Smooth muscle cell (in vitro differentiated cells): ENCODE measurements around the gene ZPBP2. TPM values are rescaled to one million over a fixed set of nuclear protein-coding genes. Genes with fewer than 3 reads are reported as not detected.
"Not testable (repeated sequence)": the region's sequence is repeated elsewhere in the genome, so short reads cannot be mapped to it uniquely, and the experiment has no call there.

Experiments
- DNase-seq: peaks from one replicate; lab custom pipeline; 2025; ENCODE audit not compliant: unreplicated experiment; lab: John Stamatoyannopoulos, UW
- H2AFZ ChIP-seq: fragments of 200-600 bp; sonication (generic); 2 replicates; pipeline ENCODE4 v1.6.0; 2016; ENCODE audit warnings: antibody characterized with exemption, low read depth, mild to moderate bottlenecking
- H3F3A ChIP-seq: fragments of 200-600 bp; sonication (generic); 2 replicates; pipeline ENCODE4 v1.6.0; 2017; ENCODE audit warnings: antibody characterized with exemption, low read depth
- H3K27ac ChIP-seq: fragments of 200-600 bp; sonication (generic); 2 replicates; pipeline ENCODE4 v1.5.1; 2016; ENCODE audit warnings: low read depth, mild to moderate bottlenecking
- H3K27me3 ChIP-seq: fragments of 200-600 bp; sonication (generic); 2 replicates; pipeline ENCODE4 v1.6.1; 2016; ENCODE audit warnings: low read depth, mild to moderate bottlenecking
- H3K36me3 ChIP-seq: fragments of 200-600 bp; sonication (generic); 2 replicates; pipeline ENCODE4 v1.5.1; 2016; ENCODE audit warnings: low read depth
- H3K4me1 ChIP-seq: fragments of 200-600 bp; sonication (generic); 2 replicates; pipeline ENCODE4 v1.5.1; 2016; ENCODE audit warnings: low read depth
- H3K4me2 ChIP-seq: fragments of 200-600 bp; sonication (generic); 2 replicates; pipeline ENCODE4 v1.6.0; 2016; ENCODE audit warnings: mild to moderate bottlenecking
- H3K4me3 ChIP-seq: fragments of 200-600 bp; sonication (generic); 2 replicates; pipeline ENCODE4 v1.5.1; 2016; ENCODE audit warnings: mild to moderate bottlenecking
- H3K79me2 ChIP-seq: fragments of 200-600 bp; sonication (generic); 2 replicates; pipeline ENCODE4 v1.6.0; 2016; ENCODE audit warnings: low read depth, mild to moderate bottlenecking
- H3K9ac ChIP-seq: fragments of 200-600 bp; sonication (generic); 2 replicates; pipeline ENCODE4 v1.6.0; 2016; ENCODE audit warnings: low read depth
- H3K9me3 ChIP-seq: fragments of 200-600 bp; sonication (generic); replicated peaks from 2 replicates; pipeline ENCODE4 v1.5.1; 2016; ENCODE audit warnings: low read depth
- H4K20me1 ChIP-seq: fragments of 200-600 bp; sonication (generic); 2 replicates; pipeline ENCODE4 v1.6.0; 2016; ENCODE audit warnings: low read depth
- CTCF ChIP-seq: fragments of 200-600 bp; sonication (generic); IDR thresholded peaks from 2 replicates; pipeline ENCODE4 v1.5.1; 2017; ENCODE audit warnings: borderline replicate concordance, mild to moderate bottlenecking, antibody characterized with exemption; ENCODE audit not compliant: insufficient read depth, poor library complexity, severe bottlenecking
- whole genome bisulfite sequencing: methylation state at CpG from one replicate; pipeline ENCODE4 v1.1.7; 2016; ENCODE audit warnings: low lambda C conversion rate; 5-methylcytosine and 5-hydroxymethylcytosine counted together
- polyA plus RNA-seq: library from polyadenylated mRNA; unstranded; fragments of >200 nt; fragmentation: Nextera tagmentation; extraction: Ambion mirVana; gene quantifications from 2 replicates; pipeline ENCODE4 v1.2.1, GENCODE V29; 2016
- total RNA-seq: library from RNA; depleted of rRNA; stranded (reverse); fragments of >200 nt; gene quantifications from 2 replicates; pipeline ENCODE4 v1.2.3, GENCODE V29; 2014

The ZPBP2 gene
- total and polyA plus RNA-seq, 2 experiments from 2014 or later: not detected

- no peaks in the 10 kb centered on the region for H3K4me1 ChIP-seq
- H3K79me2 ChIP-seq: no peaks in the 10 kb centered on the region
- 88% methylated on average over 4 of the region's 4 CpGs for WGBS
- H2AFZ ChIP-seq: no peak overlapping the region
- H4K20me1 ChIP-seq: no peaks in the 10 kb centered on the region
- H3K27ac ChIP-seq: no peak overlapping the region
- DNase-seq: no peak
- H3K4me3 ChIP-seq: no peak overlapping the region
- H3K9me3 ChIP-seq: no peaks in the 10 kb centered on the region
- TF ChIP-seq CTCF: no peak
- no peak overlapping the region for H3K9ac ChIP-seq
- no peak overlapping the region for H3K4me2 ChIP-seq
- H3K36me3 ChIP-seq: no peaks in the 10 kb centered on the region
- peaks cover 39% of the 10 kb centered on the region for H3K27me3 ChIP-seq
- H3F3A ChIP-seq: no peaks in the 10 kb centered on the region
Measured at GRCh38 chr17:39848600-39848999, 19.4 kb upstream of the ZPBP2 start.

GRCh38 chr17:39850186-39850585 is 17.8 kb upstream of the ZPBP2 start:
- H3K4me3 ChIP-seq, H3K27ac ChIP-seq, H3F3A ChIP-seq, H3K9me3 ChIP-seq, H3K9ac ChIP-seq, H3K4me2 ChIP-seq, H4K20me1 ChIP-seq, DNase-seq, H3K4me1 ChIP-seq, H3K79me2 ChIP-seq, H3K36me3 ChIP-seq, H2AFZ ChIP-seq: not testable (repeated sequence)
- H3K27me3 ChIP-seq: peaks cover 43% of the 10 kb centered on the region

GRCh38 chr17:39852239-39852638 is 15.8 kb upstream of the ZPBP2 start:
- TF ChIP-seq CTCF: no peak
- H3K4me1 ChIP-seq: no peaks in the 10 kb centered on the region
- H2AFZ ChIP-seq: no peak overlapping the region
- no peak overlapping the region for H3K4me2 ChIP-seq
- 53% methylated on average over 3 of the region's 3 CpGs for WGBS
- H3K36me3 ChIP-seq: no peaks in the 10 kb centered on the region
- no peak for DNase-seq
- no peak overlapping the region for H3K9ac ChIP-seq
- H3K4me3 ChIP-seq: no peak overlapping the region
- H3K27me3 ChIP-seq: peaks cover 40% of the 10 kb centered on the region
- H3K27ac ChIP-seq: no peak overlapping the region
- no peaks in the 10 kb centered on the region for H4K20me1 ChIP-seq
- H3K79me2 ChIP-seq: no peaks in the 10 kb centered on the region
- H3F3A ChIP-seq: no peaks in the 10 kb centered on the region
- H3K9me3 ChIP-seq: no peaks in the 10 kb centered on the region

GRCh38 chr17:39854909-39855308 is 13.1 kb upstream of the ZPBP2 start:
- WGBS: 85% methylated on average over 2 of the region's 2 CpGs
- no peaks in the 10 kb centered on the region for H3K36me3 ChIP-seq
- no peak for DNase-seq
- no peak overlapping the region for H3K4me2 ChIP-seq
- peaks cover 26% of the 10 kb centered on the region for H3K27me3 ChIP-seq
- no peak overlapping the region for H3K9ac ChIP-seq
- no peaks in the 10 kb centered on the region for H3F3A ChIP-seq
- no peak overlapping the region for H2AFZ ChIP-seq
- TF ChIP-seq CTCF: no peak
- H3K4me1 ChIP-seq: no peaks in the 10 kb centered on the region
- H3K27ac ChIP-seq: no peak overlapping the region
- no peaks in the 10 kb centered on the region for H3K9me3 ChIP-seq
- no peak overlapping the region for H3K4me3 ChIP-seq
- no peaks in the 10 kb centered on the region for H3K79me2 ChIP-seq
- no peaks in the 10 kb centered on the region for H4K20me1 ChIP-seq

GRCh38 chr17:39855911-39856649 is 11.9 kb upstream of the ZPBP2 start:
- not testable (repeated sequence) for H3K9me3 ChIP-seq, H3K9ac ChIP-seq, H3F3A ChIP-seq, H2AFZ ChIP-seq, H3K27ac ChIP-seq, H4K20me1 ChIP-seq, H3K36me3 ChIP-seq, H3K79me2 ChIP-seq, H3K4me2 ChIP-seq, H3K4me1 ChIP-seq, DNase-seq, H3K4me3 ChIP-seq
- H3K27me3 ChIP-seq: peaks cover 35% of the 10 kb centered on the region
- WGBS: 92% methylated on average over 9 of the region's 9 CpGs
